HG03135 (cell line): ENCODE data around the gene EPHA4.

Source experiments
- ATAC-seq: cut with Tn5 transposase; IDR thresholded peaks from one replicate; pipeline ENCODE4 v1.9.1; 2021; ENCODE audit warnings: mild to moderate bottlenecking, moderate library complexity; ENCODE audit not compliant: unreplicated experiment

Gene EPHA4

GRCh38 chr2:221448057-221448843, 123.9 kb downstream of the EPHA4 start:
- ATAC-seq: no peak

GRCh38 chr2:221447310-221447709, 124.8 kb downstream of the EPHA4 start:
- ATAC-seq: no peak

- no peak for ATAC-seq
Measured at GRCh38 chr2:221446140-221446539, 126.0 kb downstream of the EPHA4 start.

GRCh38 chr2:221444106-221444505, 128.0 kb downstream of the EPHA4 start:
- no peak for ATAC-seq

- ATAC-seq: no peak
Measured at GRCh38 chr2:221443645-221444044, 128.5 kb downstream of the EPHA4 start.

GRCh38 chr2:221442128-221442527, 130.0 kb downstream of the EPHA4 start:
- ATAC-seq: no peak

- no peak for ATAC-seq
Measured at GRCh38 chr2:221439761-221440479, 132.2 kb downstream of the EPHA4 start.

- ATAC-seq: no peak
Measured at GRCh38 chr2:221437056-221437455, 135.0 kb downstream of the EPHA4 start.

GRCh38 chr2:221435171-221435570, 136.9 kb downstream of the EPHA4 start:
- ATAC-seq: no peak

- no peak for ATAC-seq
Measured at GRCh38 chr2:221434142-221434541, 138.0 kb downstream of the EPHA4 start.

- no peak for ATAC-seq
Measured at GRCh38 chr2:221431477-221431876, 140.6 kb downstream of the EPHA4 start.

- ATAC-seq: no peak
Measured at GRCh38 chr2:221429741-221430491, 142.2 kb downstream of the EPHA4 start.

GRCh38 chr2:221428896-221429295, 143.2 kb downstream of the EPHA4 start:
- ATAC-seq: no peak

- ATAC-seq: no peak
Measured at GRCh38 chr2:221426929-221427328, 145.2 kb downstream of the EPHA4 start.

- no peak for ATAC-seq
Measured at GRCh38 chr2:221425891-221426290, 146.2 kb downstream of the EPHA4 start.

GRCh38 chr2:221425353-221425752, 146.8 kb downstream of the EPHA4 start:
- no peak for ATAC-seq

GRCh38 chr2:221423210-221423804, 148.8 kb downstream of the EPHA4 start:
- ATAC-seq: no peak

GRCh38 chr2:221422516-221423209, 149.4 kb downstream of the EPHA4 start:
- no peak for ATAC-seq

GRCh38 chr2:221420245-221420644, 151.9 kb downstream of the EPHA4 start:
- no peak for ATAC-seq

GRCh38 chr2:221415789-221416188, 156.3 kb downstream of the EPHA4 start:
- ATAC-seq: no peak

GRCh38 chr2:221412978-221413377, 159.1 kb downstream of the EPHA4 start:
- no peak for ATAC-seq
